ENCODE measurements around the gene LIPK.
"Not testable (repeated sequence)": the region's sequence is repeated elsewhere in the genome, so short reads cannot be mapped to it uniquely, and the experiment has no call there.

LIPK gene, protein sequence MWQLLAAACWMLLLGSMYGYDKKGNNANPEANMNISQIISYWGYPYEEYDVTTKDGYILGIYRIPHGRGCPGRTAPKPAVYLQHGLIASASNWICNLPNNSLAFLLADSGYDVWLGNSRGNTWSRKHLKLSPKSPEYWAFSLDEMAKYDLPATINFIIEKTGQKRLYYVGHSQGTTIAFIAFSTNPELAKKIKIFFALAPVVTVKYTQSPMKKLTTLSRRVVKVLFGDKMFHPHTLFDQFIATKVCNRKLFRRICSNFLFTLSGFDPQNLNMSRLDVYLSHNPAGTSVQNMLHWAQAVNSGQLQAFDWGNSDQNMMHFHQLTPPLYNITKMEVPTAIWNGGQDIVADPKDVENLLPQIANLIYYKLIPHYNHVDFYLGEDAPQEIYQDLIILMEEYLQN

DNA sequence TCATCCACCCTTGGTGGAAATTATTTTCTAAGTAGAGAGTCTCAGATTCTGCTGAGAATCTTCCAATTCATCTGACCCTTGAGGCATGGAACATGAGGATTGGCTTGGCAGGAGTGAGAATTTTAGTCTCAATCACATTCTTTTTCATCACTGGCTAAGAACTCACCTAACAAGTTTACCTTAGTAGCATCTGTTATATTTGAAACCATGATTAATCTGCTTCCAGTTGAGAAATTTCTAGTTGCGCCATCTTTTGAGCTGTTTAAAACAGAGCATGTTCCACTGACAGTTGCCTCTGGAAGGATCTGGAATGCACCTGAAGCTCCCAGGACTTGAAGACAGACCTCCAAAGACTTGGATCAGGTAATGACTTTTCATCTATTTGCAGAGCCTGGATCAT is at the start of gene LIPK:
LIPK (plus strand) TSS at position 292 of the 400 bp plus-strand sequence. CDS start 18,295 bp downstream, outside the sequence.
- no peak for DNase-seq (ENCODE audit: low spot score)

DNA sequence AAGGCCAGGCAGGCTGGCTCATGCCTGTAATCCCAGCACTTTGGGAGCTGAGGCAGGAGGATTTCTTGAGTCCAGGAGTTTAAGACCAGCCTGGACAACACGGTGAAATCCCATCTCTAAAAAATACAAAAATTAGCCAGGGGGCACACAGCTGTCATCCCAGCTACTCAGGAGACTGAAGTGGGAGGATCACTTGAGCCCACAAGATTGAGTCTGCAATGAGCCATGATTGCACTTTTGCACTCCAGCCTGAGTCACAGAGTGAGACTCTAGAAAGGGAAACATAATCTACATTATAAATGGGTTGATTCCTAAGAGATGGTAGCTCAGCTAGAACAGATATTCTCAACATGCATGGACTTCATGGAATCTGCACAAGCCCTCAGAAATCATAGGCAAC is 48.1 kb upstream of the LIPK start:
- no peak for DNase-seq (ENCODE audit: low spot score)

GRCh38 chr10:88659725-88660597 is 46.1 kb upstream of the LIPK start:
- no peak for DNase-seq (ENCODE audit: low spot score)

GRCh38 chr10:88660598-88660884 is 45.5 kb upstream of the LIPK start:
- DNase-seq (ENCODE audit: low spot score), result no peak

DNA sequence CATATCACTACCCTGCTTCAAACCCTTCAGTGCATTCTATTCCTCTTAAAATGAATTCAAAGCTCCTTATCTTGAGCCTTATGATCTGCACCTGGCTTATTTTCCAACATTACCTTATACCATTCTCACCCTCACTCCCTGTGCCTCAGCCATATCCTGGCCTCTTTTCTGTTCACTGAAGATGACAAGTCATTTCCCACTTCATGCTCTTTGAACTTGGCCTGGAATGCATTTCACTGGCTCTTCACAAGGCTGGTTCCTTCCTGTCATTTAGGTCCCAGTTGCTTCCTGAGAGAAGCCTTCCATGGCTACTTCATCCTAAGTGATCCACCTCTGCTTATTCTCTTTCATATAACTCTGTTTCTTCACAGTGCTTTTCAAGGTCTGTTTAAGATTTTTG is 45.0 kb upstream of the LIPK start:
- DNase-seq (ENCODE audit: low spot score), result no peak

DNA sequence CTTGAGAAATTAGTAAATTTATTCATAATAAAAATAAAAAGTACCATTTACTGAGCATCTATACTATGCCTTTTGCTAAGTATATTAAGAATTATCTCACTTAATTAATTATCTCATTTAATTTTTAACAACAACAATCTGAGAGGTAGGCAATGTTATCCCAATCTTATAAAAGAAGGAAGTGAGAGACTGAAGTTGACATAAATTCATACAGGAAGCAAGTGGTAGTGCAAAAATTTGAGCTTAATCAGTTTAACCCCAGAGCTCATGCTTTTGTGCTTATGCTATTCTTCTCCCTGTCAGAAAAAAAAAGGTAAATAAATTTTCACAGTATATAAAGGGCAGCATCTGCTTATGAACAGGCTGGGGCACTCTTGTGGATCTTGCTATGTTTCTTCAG is 44.5 kb upstream of the LIPK start:
- DNase-seq (ENCODE audit: low spot score), result no peak

GRCh38 chr10:88663153-88663552 is 42.9 kb upstream of the LIPK start:
- not testable (repeated sequence) for DNase-seq (ENCODE audit: low spot score)

DNA sequence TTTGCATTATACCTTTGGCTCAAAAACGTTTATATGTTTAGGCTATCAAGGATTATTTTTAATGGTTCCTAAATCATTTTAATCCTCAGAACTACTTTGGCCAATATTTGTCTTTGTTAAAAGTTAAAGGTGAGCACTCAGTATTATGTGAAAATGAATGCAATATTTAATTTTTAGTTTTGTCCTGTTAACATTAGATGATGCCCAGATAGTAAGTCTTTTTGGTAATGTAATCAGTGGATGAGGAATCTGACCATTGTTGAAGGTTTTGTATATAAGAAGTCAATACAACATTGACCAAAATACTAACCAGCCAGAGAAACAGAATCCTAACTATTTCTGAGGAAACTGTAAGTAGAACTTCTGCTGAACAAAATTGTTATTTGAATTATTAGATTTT is 41.9 kb upstream of the LIPK start, which contains the start of gene LIPF:
LIPF (plus strand) TSS at position 301 of the 400 bp plus-strand sequence. CDS start 2,856 bp downstream, outside the sequence.
- no peak for DNase-seq (ENCODE audit: low spot score)

- no peak for DNase-seq (ENCODE audit: low spot score)
Measured at GRCh38 chr10:88668465-88668864, 37.6 kb upstream of the LIPK start.

- DNase-seq (ENCODE audit: low spot score), result no peak
Measured at GRCh38 chr10:88670497-88670896, 35.6 kb upstream of the LIPK start.

GRCh38 chr10:88672041-88672440 is 34.0 kb upstream of the LIPK start:
- no peak for DNase-seq (ENCODE audit: low spot score)

DNA sequence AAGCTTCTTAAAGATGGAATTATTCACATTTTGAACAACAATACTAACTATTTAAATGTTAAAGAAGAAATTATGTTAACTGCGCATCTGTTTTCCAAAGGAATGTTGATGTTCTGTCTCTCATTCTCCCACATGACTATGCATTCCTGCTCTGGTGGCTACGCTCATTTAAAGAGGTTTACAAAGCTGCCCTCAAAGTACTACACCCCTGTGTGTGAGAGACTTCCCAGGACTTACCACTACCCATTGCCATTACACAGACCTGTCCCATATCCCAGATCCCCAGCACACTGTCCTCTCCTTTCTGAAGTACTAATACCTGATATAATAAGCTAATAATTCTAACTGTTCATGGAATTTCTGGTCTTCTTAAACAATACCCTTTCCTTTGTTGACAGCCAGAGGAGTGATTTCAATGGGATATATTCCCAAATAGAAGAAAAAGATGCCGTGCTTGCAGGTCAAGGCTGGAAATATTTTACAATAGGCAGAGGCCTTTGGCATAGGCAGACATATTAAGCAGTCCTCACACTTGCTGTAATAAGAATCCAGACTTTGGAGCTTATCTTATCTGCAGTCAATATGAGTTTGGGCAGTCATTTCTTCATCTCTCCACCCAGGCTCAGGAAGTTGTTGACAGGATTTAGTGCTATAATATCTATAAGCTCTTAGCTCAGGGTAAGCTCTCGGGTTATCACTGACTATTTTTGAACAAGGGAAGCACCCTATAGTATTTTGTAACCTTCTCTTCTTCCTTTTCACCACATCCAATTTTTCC is 29.6 kb upstream of the LIPK start:
- no peak for DNase-seq (ENCODE audit: low spot score)

DNA sequence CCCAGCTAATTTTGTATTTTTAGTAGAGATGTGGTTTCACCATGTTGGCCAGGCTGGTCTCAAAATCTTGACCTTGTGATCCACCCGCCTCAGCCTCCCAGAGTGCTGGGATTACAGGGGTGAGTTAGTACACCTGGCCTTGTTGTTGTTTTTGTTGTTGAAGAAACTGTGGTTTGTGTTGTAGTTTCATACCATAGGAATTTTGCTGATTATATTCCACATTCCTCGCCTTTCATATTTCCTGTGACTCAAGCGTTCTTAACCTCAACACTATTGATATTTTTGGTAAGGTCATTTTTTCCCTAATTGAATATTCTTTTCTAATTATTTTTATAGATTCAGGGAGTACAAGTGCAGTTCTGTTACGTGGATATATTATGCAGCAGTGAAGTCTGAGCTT is 25.1 kb upstream of the LIPK start:
- no peak for DNase-seq (ENCODE audit: low spot score)

DNA sequence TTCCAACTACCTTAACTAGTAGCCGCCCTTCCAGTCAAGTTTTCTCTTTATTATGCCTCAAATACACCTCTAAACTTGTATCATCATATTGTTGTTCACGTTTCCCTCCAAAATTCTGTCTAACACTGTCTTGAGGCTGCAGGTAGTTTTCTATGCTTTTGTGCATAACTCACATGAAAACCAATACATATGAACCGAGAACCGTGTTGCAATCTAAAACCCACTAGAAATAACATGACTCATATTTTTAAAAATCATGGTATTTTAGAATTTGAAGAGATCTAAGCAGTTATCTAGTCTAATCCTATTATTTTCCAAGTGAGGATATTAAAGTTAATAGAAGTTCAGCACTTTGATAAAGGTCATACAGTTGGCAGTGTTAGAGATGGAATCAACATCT is 23.6 kb upstream of the LIPK start:
- DNase-seq (ENCODE audit: low spot score), result no peak

DNA sequence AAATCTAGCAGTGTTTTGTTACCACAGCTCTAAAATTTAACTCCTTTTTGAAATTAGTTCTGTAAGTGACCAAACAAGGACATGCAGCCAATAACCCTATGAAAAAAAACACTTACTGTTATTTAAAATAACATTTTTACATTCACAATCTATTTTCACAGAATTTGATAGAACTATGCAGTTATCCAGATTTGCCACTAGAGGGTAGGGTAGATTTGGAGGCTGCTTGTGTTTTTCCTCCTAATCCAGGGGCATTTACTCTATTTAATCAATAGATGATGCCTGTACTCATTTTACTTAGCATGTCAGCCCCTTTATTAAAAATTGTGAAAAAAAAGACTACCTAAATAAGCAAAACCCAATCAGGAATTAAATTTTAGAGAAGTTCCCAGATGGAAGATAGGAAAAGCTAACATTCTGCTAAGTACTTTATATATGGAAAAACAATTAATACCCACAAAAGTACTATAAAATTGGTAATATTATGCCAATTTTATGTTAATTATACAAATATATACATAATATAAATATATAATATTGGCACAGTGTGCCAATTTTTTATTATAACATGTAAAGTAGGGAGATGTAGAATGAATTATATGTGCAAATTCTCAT is 18.1 kb upstream of the LIPK start:
- DNase-seq (ENCODE audit: low spot score), result peak; percentile 26

DNA sequence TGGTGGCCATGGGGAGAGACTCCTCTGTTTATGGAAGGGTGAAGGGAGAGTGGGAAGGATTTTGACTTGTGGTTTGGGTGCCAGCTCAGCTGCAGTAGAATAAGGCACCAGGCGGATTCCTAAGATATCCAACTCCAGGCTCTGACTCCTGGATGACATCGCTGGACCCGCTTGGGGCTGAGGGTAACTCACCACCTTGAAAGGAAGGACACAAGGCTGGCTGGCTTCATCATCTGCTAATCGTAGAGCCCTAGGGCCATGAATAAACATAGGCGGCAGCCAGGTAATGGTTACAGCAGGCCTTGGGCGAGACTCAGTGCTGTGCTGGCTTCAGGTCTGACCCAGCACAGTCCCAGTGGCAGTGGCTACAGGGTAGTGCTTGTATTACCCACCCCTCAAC is 16.7 kb upstream of the LIPK start:
- DNase-seq (ENCODE audit: low spot score), result no peak

DNA sequence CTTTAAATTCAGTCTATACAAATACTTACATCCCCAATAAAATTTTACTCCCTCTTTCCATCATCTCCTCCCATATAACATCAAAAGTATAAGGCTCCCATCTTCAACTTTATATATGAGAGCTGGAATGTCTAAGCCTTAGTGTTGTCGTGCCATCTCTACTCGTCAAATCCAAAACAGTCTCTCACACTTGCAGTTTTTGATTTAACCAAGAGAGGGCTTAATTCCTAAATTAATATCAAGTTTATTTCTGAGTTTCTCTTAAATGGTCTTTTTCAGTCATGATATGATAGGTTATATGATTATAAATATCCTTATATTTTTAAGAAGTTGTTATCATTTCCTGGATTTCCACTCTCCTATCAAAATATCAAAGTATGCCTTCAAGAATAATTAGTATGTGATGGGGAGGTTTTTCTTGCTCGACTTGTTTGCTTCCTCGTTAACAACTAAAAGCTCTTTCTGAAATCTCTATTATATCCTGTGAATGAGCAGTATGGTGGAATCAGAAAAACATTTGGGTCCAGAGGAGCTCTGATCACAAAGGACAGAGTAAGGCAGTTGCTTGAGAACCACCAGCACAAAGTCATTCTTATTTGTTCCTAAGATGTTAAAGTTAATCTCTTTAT is 12.5 kb upstream of the LIPK start:
- DNase-seq (ENCODE audit: low spot score), result no peak

DNA sequence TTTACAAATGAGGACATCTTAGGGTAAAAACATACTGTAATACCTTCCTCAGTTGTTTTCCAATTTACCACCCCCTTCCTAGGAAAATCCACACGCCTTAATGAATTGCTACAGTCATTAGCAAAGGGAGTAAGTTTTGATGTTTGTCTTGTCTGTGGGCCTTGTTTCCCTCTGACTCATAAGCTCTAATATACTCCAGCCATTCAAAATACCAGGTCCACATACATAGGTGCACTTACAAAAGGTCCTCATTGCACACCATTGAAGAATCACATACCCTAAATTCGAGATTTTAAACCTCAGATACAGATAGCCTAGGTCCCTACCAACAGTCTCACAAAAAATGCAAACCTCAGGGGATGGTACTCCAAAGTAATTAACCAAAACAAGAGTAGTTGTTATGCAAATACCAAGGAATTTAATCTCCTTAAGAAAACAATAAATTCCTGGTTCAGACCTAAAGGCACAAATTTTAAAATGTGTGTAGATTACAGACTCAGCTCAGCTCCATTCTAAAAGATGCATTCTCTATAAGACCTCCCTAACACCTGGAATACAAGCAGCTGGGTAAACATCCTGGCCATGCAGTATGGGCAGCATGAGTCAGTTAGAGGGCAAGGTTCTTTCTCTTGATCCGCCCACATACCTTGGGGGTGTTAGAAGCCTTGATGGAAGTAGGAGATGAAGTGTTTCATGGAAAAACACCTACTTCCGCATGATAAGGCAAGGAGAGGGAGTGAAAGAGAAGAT is 3.0 kb upstream of the LIPK start:
- no peak for DNase-seq (ENCODE audit: low spot score)

DNA sequence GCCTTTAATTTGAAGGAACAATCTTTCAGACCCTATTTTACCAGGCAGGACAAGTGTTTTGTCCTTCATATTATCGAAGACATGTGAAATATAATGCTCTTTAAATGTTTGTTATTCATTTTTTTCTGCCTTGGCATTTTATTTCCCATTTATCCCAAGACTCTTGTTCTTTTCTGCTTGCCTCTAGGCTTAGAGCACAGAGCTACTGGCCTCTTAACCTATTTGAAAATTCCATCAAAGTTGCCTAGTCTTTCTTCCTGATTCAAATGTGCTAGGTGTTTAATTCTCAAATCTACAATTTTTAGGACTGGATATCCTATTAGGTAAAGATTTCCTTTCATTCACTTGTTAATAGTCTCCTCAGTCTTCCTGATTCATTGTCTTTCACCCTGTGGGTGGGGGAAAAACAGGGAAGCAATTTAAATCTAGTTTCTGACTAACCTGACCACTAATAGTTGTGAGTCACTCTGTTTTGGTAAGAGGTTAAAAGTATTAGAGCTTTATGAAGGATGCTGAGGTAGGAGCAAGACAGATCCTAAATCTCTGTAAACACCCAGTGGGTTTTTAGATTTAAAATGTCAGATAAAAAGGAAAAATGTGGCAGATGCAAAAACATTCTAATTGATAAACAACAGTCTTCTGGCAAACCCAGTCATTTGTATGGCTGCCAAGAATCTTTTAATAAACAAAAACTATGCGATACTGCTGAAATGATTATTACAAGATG is 1.5 kb downstream of the LIPK start:
- DNase-seq (ENCODE audit: low spot score), result no peak

DNA sequence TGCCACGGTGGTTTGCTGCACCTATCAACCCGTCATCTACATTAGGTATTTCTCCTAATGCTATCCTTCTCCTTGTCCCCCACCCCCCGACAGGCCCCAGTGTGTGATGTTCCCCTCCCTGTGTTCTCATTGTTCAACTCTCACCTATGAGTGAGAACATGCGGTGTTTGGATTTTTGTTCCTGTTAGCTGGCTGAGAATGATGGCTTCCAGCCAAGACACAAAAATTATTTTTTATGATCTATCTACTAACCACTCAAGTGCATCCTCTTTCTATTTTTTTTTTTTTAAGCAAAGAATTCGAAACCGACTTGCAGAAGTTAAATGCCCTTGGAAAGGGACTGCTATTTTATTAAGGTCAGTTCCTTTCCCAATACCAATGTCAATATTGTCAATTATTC is 3.3 kb downstream of the LIPK start:
- not testable (repeated sequence) for DNase-seq (ENCODE audit: low spot score)
